Liver (tissue), 3 donors: ENCODE measurements around the gene TGIF2.

Experiments
- EGR1 ChIP-seq, 2 donors: IDR thresholded peaks; 2 replicates each; pipeline ENCODE4 v1.6.1; 2016 to 2018; ENCODE audit warnings: antibody characterized with exemption in 2 of 2, low read depth in 2 of 2
- GABPA ChIP-seq, 2 donors: IDR thresholded peaks in 1 of 2; conservative IDR thresholded peaks in 1 of 2; 2 replicates each; pipeline ENCODE4 v1.6.1; 2016; ENCODE audit warnings: antibody characterized with exemption in 2 of 2, mild to moderate bottlenecking in 1 of 2, moderate library complexity in 1 of 2
- TF ChIP-seq, protein P1 (sequence below): fragments of 150-350 bp; IDR thresholded peaks from 2 replicates; pipeline ENCODE4 v1.5.1; 2017; ENCODE audit warnings: improper control_type of control experiment, low read depth, low read length; ENCODE audit not compliant: missing input control
- TF ChIP-seq, protein P2 (sequence below): IDR thresholded peaks from 2 replicates; pipeline ENCODE4 v1.6.1; 2016; ENCODE audit warnings: antibody characterized with exemption
- donor health status: healthy.
- donor health status: healthy.

DNA sequence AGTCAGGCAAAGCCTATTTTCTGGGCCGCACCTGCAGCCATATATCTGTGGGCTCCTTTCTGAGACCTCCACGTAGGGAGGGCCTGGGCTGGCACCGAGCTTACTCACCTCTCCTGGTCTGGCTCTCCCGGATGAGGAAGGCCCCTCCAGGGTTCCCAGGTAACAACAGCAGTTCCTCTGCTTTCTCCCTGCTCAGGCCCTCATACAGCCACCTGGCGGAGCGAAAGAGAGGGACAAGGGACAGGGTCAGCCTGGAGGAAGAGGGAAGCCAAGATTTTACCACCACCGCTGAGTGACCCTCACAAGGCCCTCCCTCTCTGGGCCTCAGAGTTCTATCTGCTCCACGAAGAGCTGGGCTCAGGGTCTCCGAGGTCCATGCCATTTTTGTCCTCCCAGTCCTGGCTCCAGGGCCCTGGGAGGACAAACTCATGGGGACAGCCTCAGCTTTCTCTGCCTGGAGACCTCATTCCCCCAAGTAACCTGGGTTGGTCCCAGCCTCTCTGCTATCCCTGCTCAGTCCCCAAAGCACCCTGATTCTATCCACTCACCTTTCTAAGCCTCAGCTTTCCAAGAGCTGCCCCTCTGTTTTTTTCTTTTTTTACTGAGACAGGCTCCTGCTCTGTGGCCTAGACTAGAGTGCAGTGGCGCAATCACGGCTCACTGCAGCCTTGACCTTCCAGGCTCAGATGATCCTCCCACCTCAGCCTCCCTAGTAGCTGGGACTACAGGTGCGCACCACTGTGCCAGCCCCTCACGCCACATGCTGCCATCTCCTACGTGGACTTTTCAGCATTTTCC, 59.3 kb downstream of the TGIF2 start:
- TF ChIP-seq, protein P1, sequence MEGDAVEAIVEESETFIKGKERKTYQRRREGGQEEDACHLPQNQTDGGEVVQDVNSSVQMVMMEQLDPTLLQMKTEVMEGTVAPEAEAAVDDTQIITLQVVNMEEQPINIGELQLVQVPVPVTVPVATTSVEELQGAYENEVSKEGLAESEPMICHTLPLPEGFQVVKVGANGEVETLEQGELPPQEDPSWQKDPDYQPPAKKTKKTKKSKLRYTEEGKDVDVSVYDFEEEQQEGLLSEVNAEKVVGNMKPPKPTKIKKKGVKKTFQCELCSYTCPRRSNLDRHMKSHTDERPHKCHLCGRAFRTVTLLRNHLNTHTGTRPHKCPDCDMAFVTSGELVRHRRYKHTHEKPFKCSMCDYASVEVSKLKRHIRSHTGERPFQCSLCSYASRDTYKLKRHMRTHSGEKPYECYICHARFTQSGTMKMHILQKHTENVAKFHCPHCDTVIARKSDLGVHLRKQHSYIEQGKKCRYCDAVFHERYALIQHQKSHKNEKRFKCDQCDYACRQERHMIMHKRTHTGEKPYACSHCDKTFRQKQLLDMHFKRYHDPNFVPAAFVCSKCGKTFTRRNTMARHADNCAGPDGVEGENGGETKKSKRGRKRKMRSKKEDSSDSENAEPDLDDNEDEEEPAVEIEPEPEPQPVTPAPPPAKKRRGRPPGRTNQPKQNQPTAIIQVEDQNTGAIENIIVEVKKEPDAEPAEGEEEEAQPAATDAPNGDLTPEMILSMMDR, result no peak
- TF ChIP-seq, protein P2, sequence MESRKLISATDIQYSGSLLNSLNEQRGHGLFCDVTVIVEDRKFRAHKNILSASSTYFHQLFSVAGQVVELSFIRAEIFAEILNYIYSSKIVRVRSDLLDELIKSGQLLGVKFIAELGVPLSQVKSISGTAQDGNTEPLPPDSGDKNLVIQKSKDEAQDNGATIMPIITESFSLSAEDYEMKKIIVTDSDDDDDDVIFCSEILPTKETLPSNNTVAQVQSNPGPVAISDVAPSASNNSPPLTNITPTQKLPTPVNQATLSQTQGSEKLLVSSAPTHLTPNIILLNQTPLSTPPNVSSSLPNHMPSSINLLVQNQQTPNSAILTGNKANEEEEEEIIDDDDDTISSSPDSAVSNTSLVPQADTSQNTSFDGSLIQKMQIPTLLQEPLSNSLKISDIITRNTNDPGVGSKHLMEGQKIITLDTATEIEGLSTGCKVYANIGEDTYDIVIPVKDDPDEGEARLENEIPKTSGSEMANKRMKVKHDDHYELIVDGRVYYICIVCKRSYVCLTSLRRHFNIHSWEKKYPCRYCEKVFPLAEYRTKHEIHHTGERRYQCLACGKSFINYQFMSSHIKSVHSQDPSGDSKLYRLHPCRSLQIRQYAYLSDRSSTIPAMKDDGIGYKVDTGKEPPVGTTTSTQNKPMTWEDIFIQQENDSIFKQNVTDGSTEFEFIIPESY, result no peak
- TF ChIP-seq EGR1 (IDR thresholded peaks at IDR 0.05; ENCODE audit: low read depth in 2 of 2), result no peak
- TF ChIP-seq GABPA (IDR thresholded peaks at IDR 0.05 in 1 of 2, conservative IDR thresholded peaks at IDR 0.05 in 1 of 2), result no peak
